RCC 7860 (cell line): ENCODE results near the gene BEND5.

Experiments used
- DNase-seq: peaks from one replicate; pipeline ENCODE4 v3.0.0-alpha.2; 2015; ENCODE audit warnings: low spot score
- FAIRE-seq: peaks from 2 replicates; lab custom pipeline; 2012; peaks lifted over from hg19 to GRCh38; lab: Jason Lieb, UNC

BEND5 gene

DNA sequence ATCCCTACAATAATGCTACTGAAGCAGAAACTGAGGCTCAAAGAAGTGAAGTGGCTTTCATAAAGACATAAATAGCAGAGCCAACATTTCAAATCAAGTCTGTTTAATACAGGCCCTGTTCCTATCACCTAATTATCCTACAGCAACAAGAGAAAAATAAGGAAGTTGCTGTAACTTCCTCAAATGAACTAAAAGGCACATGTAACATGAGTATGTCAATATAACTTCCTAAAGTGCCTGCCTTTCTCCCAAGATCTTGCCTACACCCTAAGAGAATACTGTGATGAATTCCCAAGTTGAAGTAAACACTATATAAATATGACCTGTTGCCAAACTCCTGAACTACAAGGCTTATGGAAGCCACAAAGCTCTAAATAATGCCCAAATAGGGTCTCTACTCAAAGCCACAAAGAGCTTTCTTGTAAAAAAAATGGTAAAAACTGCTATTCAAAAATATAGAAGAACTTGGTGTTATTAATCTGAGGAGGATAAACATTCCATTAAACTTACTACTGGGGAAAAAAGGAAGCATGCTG, 8.6 kb downstream of the BEND5 start:
- FAIRE-seq: no peak

DNA sequence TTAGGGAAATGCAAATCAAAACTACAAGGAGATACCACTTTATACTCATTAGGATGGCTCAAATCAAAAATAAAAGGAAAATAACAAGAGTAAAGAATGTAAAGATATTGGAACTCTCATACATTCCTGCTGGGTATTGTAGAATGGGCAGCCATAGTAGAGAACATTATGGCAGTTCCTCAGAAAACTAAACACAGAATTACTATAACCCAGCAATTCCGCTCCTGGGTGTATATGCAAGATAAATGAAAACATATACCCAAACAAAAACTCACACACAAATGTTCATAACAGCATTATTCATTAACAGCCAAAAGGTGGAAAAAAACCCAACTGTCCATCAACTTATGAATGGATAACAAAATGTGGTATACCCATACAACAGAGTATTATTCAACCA, 11.4 kb downstream of the BEND5 start:
- FAIRE-seq: no peak
- no peak for DNase-seq

More for the DNA sequence above, 8.6 kb downstream of the BEND5 start:
- DNase-seq: no peak

DNA sequence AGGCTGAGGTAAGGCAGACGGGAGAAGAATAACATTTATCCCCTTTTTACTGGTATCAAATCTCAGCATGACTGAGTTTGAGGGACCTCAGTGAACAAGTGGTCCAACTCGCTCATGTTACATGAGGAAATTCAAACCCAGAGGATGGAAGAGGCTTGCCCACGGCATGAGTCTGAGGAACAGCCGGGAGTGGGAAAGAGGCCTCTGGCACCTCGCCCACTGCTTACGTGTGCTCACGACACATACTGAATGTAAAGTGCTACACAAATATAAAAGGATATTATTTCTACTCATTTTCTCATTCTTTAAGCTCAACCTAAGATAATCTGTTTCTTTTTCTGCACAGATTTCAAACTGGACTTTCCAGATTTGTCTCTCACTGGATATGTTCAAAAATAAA, 14.7 kb downstream of the BEND5 start:
- DNase-seq: no peak
- no peak for FAIRE-seq

DNA sequence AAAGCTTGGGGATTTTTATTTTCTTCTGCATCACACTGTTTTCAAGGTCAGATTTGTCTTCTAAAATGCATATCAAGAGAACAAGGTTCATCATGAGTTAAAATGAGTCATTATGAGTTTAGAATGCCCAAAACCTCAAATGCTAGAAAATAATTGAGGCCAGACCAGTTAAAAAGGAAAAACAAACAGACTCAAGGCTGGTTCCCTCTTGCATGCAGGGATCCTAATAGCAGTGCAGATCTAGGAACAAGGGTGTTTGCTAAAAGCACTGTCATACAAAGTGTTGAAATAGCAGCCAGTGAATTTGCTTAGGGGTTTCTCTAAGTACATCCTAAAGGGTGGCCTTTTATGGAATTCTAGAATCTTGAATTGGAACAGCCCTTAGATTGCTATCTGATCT, 15.3 kb downstream of the BEND5 start:
- FAIRE-seq: no peak
- no peak for DNase-seq

DNA sequence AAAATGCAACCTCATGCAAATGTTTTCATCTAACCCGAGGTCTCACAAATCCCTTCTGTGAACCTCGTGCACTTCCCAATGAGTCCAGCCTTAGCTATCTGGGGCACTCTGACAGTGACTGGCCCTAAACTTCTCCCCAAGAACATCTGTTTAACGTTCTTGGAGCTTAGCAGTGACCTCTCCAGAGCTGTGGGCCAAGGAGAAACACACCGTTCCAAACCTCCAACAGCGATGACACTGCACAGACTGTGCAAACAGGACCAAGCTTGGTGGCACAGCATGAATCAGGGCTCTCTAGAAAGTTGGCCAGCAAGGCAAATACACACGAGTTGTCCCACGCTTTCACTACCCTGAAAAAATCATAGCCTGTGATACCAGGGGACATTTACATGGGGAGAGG, 15.8 kb downstream of the BEND5 start:
- no peak for FAIRE-seq
- no peak for DNase-seq

DNA sequence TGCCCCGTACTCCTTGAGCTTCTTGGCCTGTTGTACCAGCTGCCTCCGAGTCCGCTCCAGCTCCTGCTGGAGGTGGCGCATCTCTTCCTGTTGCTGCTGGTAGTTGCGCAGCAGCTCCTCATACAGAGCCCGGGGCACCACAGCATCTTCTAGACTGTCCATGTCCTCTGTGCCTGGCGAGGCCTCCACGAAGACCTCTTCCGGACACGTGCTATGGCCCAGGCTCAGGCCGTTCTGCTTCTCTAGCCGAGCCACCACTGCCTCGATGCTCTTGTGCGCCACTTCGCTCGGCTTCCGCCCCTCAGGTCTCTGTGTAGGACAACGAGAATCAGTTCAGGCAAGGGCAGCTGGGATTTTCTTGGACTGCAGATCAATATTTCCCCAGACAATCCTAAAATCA, 17.7 kb downstream of the BEND5 start:
- FAIRE-seq (no peak), DNase-seq (no peak)

DNA sequence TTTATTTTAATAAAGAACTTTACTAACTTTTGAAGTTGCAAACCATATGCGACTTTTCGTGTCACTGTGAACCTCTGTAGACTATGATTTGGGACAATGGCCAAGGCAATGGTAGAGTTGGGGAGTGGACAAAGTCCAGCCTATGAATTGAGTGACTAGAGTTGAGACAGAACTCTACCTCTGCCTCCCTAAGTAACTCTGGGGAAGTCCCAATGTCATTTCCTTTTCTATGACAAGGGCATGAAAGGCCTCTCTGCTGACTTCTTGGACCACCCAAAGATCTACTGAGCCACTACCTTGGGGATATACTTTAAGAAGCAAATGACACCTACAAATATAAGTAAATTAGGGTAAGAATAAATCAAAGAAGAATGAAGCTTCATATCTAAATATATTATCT, 19.3 kb downstream of the BEND5 start:
- FAIRE-seq: no peak
- no peak for DNase-seq

DNA sequence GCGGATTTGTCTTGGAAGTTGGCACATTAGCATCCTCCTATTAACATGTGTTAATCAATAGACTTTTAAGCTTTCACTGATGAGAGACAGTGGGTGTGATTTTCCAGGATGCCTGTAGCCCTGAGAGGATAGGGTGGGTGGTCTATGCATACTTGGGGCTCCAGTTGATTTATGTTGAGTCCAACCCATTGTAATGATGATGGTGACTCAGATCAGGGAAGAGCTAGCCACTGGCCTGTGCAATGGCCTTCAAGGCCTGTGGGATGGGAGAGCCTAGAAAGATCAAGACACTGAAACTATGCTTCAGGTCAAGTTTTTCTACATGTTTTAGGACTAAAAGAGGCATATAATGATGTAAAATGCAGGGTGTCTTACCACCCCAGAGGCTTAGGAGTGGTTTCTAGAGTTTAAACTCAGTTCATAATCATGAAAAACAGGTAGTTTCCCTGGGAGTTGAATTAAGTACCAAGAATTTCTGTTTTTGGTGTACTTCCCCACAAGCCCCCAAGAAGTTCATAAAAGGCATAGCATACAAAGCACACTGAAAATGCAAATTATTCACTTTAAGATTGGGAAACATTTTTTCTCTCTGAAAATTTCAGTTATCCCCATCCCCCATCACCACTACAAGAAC, 19.9 kb downstream of the BEND5 start:
- DNase-seq (no peak), FAIRE-seq (no peak)

DNA sequence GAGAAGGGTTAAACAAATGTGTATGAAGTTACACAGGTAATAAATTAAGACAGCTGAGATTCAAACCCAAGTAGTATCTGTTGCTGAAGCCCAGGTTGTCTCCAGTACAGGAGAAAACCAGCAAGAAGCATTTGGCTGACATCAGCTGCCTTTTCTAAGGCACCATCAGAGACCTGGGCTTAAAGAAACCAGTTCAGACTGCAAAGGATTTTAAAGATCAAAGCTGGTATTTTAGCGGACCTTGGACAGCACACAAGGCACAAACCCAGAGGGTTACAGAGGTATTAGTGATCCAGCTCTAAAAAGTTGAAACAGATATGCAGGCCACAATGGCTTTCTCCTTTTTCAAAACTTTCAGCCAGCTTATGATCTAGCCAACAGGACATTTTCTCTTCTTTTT, 23.4 kb downstream of the BEND5 start:
- DNase-seq (no peak), FAIRE-seq (no peak)

DNA sequence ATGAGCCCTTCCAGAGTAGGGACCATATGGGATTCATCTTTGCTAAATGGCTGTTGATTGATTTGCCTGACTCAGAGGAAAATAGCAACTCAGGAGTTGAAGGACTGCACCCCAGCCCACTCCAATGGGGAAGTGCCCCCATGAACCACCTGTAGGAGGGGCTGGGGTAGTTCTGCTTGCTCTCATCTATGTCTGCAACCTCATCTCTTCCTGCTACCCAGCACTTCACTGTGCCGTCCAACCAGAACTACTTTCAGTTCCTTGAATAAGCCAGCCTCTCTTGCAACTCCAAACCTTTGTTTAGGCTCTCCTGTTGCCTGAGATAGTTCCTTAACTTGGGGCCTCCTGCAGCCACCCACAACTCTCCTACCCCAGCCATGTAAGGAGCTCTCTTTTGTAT, 26.6 kb downstream of the BEND5 start:
- FAIRE-seq (no peak), DNase-seq (no peak)

DNA sequence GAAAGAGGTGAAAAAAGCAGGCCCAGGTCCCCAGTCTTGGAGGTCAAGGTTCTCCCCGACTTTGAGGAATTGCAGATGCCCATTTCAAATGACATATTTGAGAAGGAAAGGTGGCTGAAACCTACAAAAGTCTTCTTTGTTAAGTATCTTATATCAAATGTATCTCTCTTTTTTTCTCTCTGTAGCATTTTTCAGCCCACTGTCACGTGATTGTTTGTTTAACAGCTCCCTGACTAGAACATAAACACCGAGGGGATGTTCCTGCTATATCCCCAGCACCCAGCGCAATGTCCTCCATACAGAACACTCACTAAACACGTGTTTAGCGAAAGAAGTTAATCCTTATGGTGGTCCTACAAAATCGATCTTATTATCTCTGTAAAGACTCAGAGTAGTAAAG, 27.6 kb downstream of the BEND5 start:
- FAIRE-seq: no peak
- no peak for DNase-seq

DNA sequence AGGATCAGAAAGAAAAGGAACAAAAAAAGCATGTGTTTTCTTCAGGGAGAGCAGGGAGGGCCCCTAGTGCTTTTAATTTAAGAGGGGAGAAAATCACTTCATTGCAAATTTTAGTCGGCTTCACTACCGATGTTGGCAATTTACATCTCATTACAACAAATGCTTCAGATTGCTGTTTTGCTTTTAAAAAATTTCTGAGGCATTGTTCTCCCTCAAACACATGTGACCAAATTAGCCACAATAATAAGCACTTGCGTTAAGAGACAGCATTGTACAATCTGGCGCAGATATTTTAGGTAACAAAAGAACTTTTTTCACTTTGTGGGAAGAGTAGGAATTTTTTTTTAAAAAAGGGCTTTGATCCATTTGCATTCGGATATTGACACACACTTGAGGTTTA, 29.8 kb downstream of the BEND5 start:
- no peak for FAIRE-seq
- DNase-seq: no peak

DNA sequence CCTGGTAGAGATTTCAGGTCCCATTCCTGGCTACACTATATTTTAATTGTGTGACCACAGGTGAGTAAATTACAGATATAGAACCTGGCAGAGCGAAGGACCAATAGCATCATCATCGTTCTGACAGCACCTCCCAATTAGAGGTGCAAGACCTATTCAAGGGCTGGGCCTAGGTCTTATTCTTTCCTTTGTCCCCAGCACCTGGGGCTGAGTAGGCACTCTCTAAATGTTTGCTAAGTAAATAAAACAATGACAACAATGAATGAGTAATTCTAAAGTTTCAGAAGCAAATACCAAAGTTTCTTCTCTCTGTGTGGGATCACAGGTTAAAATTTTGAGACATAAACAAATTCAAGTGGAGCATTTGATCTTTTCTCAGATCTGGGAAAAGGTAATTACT, 32.7 kb downstream of the BEND5 start:
- DNase-seq: no peak
- no peak for FAIRE-seq

DNA sequence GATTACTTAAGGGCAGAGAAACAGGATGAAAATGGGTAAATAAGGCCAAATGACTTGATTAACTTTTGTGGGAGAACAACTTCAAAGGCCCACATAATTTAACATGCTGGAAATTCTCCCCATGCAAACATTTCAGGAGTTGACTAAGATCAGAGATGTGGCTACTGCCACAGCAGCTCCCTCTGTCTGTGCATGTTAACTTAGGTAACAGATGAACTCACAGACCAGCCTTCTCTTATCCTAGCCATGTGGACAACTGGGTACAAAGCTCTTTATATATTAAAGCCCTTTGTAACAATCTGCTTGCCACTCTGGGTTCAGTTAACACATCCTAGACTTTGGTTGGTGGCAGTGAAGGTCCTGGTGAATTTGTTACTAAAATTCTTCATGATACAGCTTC, 33.2 kb downstream of the BEND5 start:
- DNase-seq (no peak), FAIRE-seq (no peak)

DNA sequence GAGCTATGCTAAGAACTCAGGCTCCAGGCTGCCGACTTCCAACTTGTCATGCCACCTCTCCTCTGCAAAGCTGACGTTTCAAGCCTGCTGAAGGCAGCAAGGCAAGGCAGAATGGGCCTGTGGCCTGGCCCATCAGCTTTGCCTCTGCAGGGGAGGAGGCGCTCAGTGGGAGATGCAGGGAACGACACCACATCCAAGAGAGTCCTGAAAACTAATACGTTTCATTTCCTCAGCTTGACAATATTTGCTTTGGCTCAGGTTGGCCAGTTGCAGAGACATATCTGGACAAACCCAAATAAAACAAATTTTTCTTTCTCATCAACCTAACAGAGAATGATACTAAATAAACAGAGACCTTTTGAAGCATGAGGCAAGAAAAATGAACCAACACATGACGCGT, 35.3 kb downstream of the BEND5 start:
- DNase-seq: no peak
- FAIRE-seq: no peak

DNA sequence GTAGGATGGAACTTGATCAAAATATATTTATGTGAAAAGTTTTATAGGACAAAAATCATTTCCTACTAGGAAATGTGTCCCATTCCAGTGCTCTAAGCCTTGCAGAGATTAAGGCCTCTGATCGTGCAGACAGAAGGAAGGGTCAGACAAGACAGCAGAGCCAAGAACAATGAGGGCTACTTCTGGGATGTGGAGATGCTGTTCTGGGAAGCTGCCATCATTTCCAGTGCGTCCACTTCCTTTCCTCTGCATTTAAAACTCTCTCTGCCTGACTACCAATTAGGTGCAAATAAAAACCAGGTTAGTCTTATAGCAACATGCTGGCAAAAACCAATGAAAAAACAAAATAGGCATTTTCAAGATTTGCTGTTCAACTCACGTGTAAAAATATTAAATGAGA, 36.1 kb downstream of the BEND5 start:
- no peak for FAIRE-seq
- no peak for DNase-seq

DNA sequence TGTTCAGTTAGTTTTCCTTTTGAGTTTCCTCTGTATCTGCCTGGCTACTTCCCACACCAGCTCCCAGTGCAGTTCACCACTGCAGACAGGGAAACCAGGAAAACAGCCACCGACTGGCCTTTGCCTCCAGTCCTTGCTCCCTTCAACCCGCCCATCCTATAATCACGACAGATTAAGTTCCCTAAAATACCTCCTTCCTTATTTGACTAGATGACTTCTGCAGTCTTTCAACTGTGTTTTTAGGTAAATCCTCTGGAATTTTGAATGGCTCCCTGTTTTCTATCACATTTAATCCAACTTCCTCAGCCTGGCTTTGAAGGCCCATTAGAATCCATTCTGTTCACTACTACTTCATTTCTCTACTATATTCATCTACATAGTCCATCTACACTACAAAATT, 37.6 kb downstream of the BEND5 start:
- FAIRE-seq: no peak
- DNase-seq: no peak

DNA sequence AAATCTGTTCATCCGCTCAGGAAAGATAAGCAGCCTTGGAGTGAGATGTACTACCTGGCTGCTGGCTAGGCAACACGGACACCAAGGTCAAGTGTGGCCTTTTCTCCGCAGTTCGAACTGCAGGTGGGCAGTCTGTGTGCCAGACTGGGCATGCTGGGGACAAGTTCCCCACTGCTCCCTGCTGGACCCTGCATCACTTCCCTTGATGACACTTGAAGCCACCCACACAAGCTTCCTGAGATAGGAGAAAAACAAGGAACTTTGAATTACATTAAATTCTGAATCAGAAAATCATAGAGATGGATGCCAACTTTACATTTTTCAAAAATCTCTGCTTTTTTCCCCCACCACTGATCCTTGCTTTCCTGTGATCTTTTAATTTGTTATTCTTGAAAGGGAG, 38.3 kb downstream of the BEND5 start:
- FAIRE-seq (no peak), DNase-seq (no peak)

DNA sequence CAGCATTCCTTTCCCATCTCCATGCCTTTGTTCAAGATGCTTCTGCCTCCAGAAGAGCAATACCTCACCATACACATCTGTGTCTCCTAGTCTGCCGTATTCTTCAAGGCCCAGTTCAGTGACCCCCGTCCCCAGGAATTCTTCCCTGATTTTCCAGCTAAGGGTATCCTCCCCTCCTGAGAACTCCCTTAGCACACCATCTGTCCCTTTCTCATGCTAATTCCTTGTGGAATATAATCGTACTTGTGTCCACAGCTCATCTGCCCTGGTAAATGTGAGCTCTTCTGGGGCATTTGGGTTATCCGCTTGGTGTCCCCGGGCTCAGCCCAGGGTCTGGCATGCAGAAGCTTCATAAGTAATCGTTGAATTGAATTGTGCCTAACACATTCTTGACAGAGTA, 40.9 kb downstream of the BEND5 start:
- FAIRE-seq (no peak), DNase-seq (no peak)

DNA sequence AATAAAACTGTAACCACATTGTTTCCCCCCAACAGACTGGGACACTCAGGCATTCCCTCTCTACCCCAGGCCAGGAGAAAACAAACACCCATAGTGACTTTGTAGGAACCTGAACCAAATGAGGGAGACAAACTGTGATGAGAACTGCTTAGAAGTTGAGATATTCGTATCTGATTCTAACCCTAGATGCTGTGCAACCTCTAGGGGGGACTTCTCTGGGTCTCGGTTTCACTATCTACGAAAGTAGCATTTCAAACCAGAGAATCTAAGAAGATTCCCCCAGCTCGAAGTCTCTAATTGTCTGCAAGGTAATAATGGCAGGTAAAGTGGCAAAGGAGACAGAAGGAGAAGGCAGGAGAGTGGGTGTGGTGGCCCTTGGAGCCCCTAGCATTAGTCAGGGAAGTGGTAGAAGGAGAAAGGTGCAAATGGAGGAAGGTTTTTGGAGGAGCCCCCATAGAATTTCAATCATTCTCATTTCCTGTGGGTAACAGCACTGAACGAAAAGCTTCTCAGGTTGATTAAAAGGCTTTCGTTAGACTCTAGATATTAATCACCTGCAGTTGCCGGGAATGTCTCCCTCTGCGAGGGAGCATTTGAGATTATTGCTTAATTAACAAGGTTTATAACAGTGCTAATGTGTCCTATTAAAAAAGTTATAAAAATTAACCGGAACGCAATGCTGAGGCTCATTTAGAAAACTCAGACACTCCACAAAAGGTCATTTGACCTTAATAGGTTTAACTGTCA, 46.4 kb downstream of the BEND5 start:
- no peak for FAIRE-seq
- DNase-seq: no peak

DNA sequence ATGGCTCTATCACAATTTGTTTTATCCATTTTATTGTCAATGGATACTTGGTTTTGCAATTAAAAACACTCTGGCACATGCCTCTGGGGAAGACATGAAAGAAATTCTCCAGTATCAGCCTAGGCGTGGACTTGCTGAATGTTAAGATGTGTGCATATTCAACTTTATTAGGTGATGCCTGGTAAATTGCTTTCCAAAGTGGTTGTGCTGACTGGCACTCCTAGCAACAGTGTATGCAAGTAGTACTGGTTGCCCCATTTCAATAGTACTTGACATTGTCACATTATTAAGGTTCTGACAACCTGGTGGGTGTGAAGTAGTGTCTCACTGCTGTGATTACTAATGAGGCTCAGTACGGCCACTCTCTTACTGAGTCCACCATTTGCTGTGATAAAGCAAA, 48.1 kb downstream of the BEND5 start:
- FAIRE-seq (no peak), DNase-seq (no peak)

DNA sequence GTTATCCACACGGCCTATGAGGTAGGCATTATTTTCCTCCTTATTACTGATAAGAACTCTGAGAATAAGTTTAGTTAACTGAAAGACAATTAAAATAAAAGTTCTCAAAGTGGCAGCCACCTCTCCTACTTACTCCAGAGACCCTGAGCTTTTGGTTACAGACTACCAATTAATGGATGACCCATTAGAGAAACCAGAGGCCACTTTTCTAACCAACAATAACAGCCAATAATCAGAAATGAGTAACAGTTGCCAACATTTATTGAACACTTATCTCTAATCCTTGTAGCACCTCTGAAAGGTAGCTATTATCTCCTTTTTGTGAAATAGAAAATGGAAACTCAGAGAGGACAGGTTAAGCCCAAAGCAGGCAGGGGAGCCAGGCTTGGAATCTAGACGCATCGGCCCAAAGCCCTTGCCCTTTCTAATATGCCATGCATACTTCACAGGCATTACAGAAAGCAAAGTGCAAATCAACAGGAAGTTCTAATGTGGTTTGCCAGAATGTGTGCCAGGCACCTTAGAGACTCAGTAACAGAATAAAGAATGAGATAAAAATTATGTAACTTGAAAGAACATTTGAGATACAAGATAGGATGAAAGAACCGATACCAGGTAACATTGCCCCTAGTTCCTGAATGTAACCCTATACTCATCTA, 50.0 kb downstream of the BEND5 start:
- no peak for FAIRE-seq
- DNase-seq: no peak
